Measurements from ENCODE around the gene COPE. TPM values are rescaled to one million over a fixed set of nuclear protein-coding genes. Genes with fewer than 3 reads are reported as not detected.

Gene COPE
- total RNA-seq, 1 experiment from 2014 or later, result 207 TPM

- Histone ChIP-seq H3K9me3 (no peaks in the 10 kb centered on the region), H3K4me3 (ENCODE audit: low read depth, low read length) (no peak overlapping the region), H3K27me3 (replicated peaks; ENCODE audit: control insufficient read depth, insufficient read depth, low read length) (no peaks in the 10 kb centered on the region), H3K36me3 (ENCODE audit: control insufficient read depth, insufficient read depth, low read length) (no peaks in the 10 kb centered on the region), H3K4me1 (no peaks in the 10 kb centered on the region)
- no peaks in the 10 kb centered on the region for H3K27me3 Mint-ChIP-seq (ENCODE audit: insufficient read depth, unreplicated experiment)
- H3K4me3 Mint-ChIP-seq (ENCODE audit: unreplicated experiment), result no peak overlapping the region
- peaks cover 5% of the 10 kb centered on the region for H3K4me1 Mint-ChIP-seq (ENCODE audit: low read depth, unreplicated experiment)
- BruUV-seq (replicated peaks), result no TSS peak
- peak overlapping the region; percentile 6 for H3K27ac Mint-ChIP-seq (ENCODE audit: unreplicated experiment)
- POLR2A ChIA-PET, result no interaction called here
- no peak for TF ChIP-seq CTCF (IDR thresholded peaks at IDR 0.05; ENCODE audit: insufficient read depth in 1 of 2, low read depth in 1 of 2, low read length in 1 of 2, severe bottlenecking in 1 of 2, unreplicated experiment in 1 of 2)
- H3K9me3 Mint-ChIP-seq (ENCODE audit: unreplicated experiment), result no peaks in the 10 kb centered on the region
- CTCF ChIA-PET, result interaction anchor here (1.6 kb wide), 1 partner anchor 21 kb away, joined by 4 read pairs; no protein-coding TSS in a partner anchor
- DNase-seq, result no peak
- no peaks in the 10 kb centered on the region for H3K36me3 Mint-ChIP-seq (ENCODE audit: insufficient read depth, unreplicated experiment)
- intact Hi-C loops (cut with micrococcal nuclease; ENCODE audit: unreplicated experiment), result no loop called here
These were observed 47.1 kb upstream of the COPE start for GRCh38 chr19:18966307-18966706.

- no peak overlapping the region for H3K4me3 ChIP-seq (ENCODE audit: low read depth, low read length)
- H3K27me3 Mint-ChIP-seq (ENCODE audit: insufficient read depth, unreplicated experiment), result no peaks in the 10 kb centered on the region
- no peaks in the 10 kb centered on the region for H3K9me3 ChIP-seq
- ChIA-PET POLR2A (no interaction called here), CTCF (interaction anchor here (0.6 kb wide), 1 partner anchor 375 kb away, joined by 3 read pairs; the partner anchor contains the start of gene REX1BD)
- no peaks in the 10 kb centered on the region for H3K27me3 ChIP-seq (replicated peaks; ENCODE audit: control insufficient read depth, insufficient read depth, low read length)
- no peaks in the 10 kb centered on the region for H3K36me3 ChIP-seq (ENCODE audit: control insufficient read depth, insufficient read depth, low read length)
- no peak overlapping the region for H3K4me3 Mint-ChIP-seq (ENCODE audit: unreplicated experiment)
- TF ChIP-seq CTCF (IDR thresholded peaks at IDR 0.05; ENCODE audit: insufficient read depth in 1 of 2, low read depth in 1 of 2, low read length in 1 of 2, severe bottlenecking in 1 of 2, unreplicated experiment in 1 of 2), result no peak
- no peaks in the 10 kb centered on the region for H3K4me1 ChIP-seq
- H3K4me1 Mint-ChIP-seq (ENCODE audit: low read depth, unreplicated experiment), result peaks cover 7% of the 10 kb centered on the region
- BruUV-seq (replicated peaks), result no TSS peak
- DNase-seq, result no peak
- no peaks in the 10 kb centered on the region for H3K36me3 Mint-ChIP-seq (ENCODE audit: insufficient read depth, unreplicated experiment)
- intact Hi-C loops (cut with micrococcal nuclease; ENCODE audit: unreplicated experiment), result no loop called here
- H3K9me3 Mint-ChIP-seq (ENCODE audit: unreplicated experiment), result no peaks in the 10 kb centered on the region
- no peak overlapping the region for H3K27ac Mint-ChIP-seq (ENCODE audit: unreplicated experiment)
These were observed 44.9 kb upstream of the COPE start for GRCh38 chr19:18964121-18964520.

- no peaks in the 10 kb centered on the region for H3K9me3 ChIP-seq
- BruUV-seq (replicated peaks), result no TSS peak
- DNase-seq, result peak; percentile 49 to 65
- ChIA-PET CTCF (no interaction called here), POLR2A (no interaction called here)
- intact Hi-C loops (cut with micrococcal nuclease; ENCODE audit: unreplicated experiment), result no loop called here
- Mint-ChIP-seq H3K4me1 (ENCODE audit: low read depth, unreplicated experiment) (peaks cover 7% of the 10 kb centered on the region), H3K27me3 (ENCODE audit: insufficient read depth, unreplicated experiment) (peaks cover 2% of the 10 kb centered on the region), H3K36me3 (ENCODE audit: insufficient read depth, unreplicated experiment) (no peaks in the 10 kb centered on the region), H3K4me3 (ENCODE audit: unreplicated experiment) (no peak overlapping the region), H3K27ac (ENCODE audit: unreplicated experiment) (no peak overlapping the region), H3K9me3 (ENCODE audit: unreplicated experiment) (no peaks in the 10 kb centered on the region)
- no peaks in the 10 kb centered on the region for H3K27me3 ChIP-seq (replicated peaks; ENCODE audit: control insufficient read depth, insufficient read depth, low read length)
- no peak overlapping the region for H3K4me3 ChIP-seq (ENCODE audit: low read depth, low read length)
- no peaks in the 10 kb centered on the region for H3K36me3 ChIP-seq (ENCODE audit: control insufficient read depth, insufficient read depth, low read length)
- no peak for TF ChIP-seq CTCF (IDR thresholded peaks at IDR 0.05; ENCODE audit: insufficient read depth in 1 of 2, low read depth in 1 of 2, low read length in 1 of 2, severe bottlenecking in 1 of 2, unreplicated experiment in 1 of 2)
- no peaks in the 10 kb centered on the region for H3K4me1 ChIP-seq
These were observed 42.8 kb upstream of the COPE start for GRCh38 chr19:18961767-18962620.

Data from Caco-2 (cell line).